ENCODE data around the gene CLCN3.

DNA sequence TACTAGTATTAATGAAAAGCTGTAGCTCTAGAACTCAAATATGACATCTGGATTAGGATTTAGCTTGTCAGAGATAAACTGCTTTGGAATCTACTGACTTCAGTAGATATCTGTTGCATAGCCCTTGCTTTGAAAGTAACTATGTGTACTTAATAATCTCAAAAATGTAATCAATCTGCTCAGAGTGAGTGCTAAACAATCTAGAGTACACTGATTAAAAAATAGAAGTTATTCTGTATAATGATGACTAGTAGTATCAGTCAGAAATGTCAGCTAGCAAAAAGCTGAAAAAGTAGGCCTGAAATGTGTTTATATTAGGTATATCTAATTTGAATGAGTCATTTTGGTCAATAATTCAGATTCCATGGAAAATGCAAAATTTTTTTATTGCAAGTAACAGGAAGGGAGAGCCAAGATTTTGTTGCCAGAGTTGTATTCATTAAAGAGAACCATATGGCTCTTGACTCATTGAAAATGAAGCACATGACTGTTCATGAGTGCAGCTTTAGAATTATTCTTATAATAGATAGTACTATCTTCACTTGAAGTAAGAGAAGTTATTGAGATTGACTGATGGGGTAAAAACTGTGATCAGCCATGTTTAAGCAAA lies 20.0 kb downstream of the CLCN3 start:
- no peak for TF ChIP-seq MXI1 (IDR thresholded peaks at IDR 0.05; ENCODE audit: borderline replicate concordance, low read depth, low read length)
- 0 out of 2 replicates have a peak, but pooled peaks have one; percentile 3 for TF ChIP-seq MAFK (IDR thresholded peaks at IDR 0.05; ENCODE audit: low read depth, low read length)
- TF ChIP-seq, protein P1, sequence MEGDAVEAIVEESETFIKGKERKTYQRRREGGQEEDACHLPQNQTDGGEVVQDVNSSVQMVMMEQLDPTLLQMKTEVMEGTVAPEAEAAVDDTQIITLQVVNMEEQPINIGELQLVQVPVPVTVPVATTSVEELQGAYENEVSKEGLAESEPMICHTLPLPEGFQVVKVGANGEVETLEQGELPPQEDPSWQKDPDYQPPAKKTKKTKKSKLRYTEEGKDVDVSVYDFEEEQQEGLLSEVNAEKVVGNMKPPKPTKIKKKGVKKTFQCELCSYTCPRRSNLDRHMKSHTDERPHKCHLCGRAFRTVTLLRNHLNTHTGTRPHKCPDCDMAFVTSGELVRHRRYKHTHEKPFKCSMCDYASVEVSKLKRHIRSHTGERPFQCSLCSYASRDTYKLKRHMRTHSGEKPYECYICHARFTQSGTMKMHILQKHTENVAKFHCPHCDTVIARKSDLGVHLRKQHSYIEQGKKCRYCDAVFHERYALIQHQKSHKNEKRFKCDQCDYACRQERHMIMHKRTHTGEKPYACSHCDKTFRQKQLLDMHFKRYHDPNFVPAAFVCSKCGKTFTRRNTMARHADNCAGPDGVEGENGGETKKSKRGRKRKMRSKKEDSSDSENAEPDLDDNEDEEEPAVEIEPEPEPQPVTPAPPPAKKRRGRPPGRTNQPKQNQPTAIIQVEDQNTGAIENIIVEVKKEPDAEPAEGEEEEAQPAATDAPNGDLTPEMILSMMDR (conservative IDR thresholded peaks at IDR 0.05; ENCODE audit: low read depth, low read length) = no peak
